Gastrocnemius medialis (tissue), 4 donors: Measurements from ENCODE around the gene CHMP2A. TPM values are rescaled to one million over a fixed set of nuclear protein-coding genes. Genes with fewer than 3 reads are reported as not detected.

Experiments
- ATAC-seq, 2 donors: fragments of 150-250 bp; one replicate each; pipeline ENCODE4 v1.9.1; 2016
- DNase-seq, 2 donors: peaks; one replicate each; pipeline ENCODE4 v3.0.0-alpha.2; 2019
- H3K27ac ChIP-seq, 4 donors: fragments of 200-600 bp; sonication (generic); 1 replicate in 1 of 4; 2 replicates in 3 of 4; pipeline ENCODE4 v1.5.1; 2016 to 2018; ENCODE audit warnings: mild to moderate bottlenecking in 2 of 4, moderate library complexity in 1 of 4
- H3K27me3 ChIP-seq, 3 donors: fragments of 200-600 bp; sonication (generic) in 2 of 3; 1 replicate in 1 of 3; 2 replicates in 2 of 3; pipeline versions ENCODE4 v1.5.1 to v1.6.0; 2016 to 2019; ENCODE audit warnings: mild to moderate bottlenecking in 1 of 3, moderate library complexity in 1 of 3
- H3K36me3 ChIP-seq, 2 donors: fragments of 200-600 bp; sonication (generic) in 1 of 2; one replicate each; pipeline ENCODE4 v1.5.1; 2017 to 2018
- H3K4me1 ChIP-seq, 2 donors: fragments of 200-600 bp; sonication (generic) in 1 of 2; one replicate each; pipeline ENCODE4 v1.5.1; 2016 to 2017; ENCODE audit warnings: mild to moderate bottlenecking in 2 of 2
- H3K4me3 ChIP-seq, 4 donors: fragments of 200-600 bp; sonication (generic) in 3 of 4; 1 replicate in 1 of 4; 2 replicates in 3 of 4; pipeline ENCODE4 v1.5.1; 2016 to 2019; ENCODE audit warnings: mild to moderate bottlenecking in 2 of 4
- H3K9me3 ChIP-seq, 3 donors: fragments of 200-600 bp; sonication (generic) in 2 of 3; 1 replicate in 1 of 3; 2 replicates in 2 of 3; pipeline ENCODE4 v1.5.1; 2016 to 2019
- POLR2A ChIP-seq, 2 donors: fragments of 450-650 bp; IDR thresholded peaks; one replicate each; pipeline ENCODE4 v1.6.1; 2017; ENCODE audit warnings: antibody characterized with exemption in 2 of 2, mild to moderate bottlenecking in 2 of 2, moderate library complexity in 2 of 2
- in situ Hi-C, 4 donors: fragments of 200-750 bp; cut with MboI; loops; one replicate each; pipeline versions ENCODE4 v1.15.0 to v1.8.0; 2017; ENCODE audit warnings: low sequenced_read_pairs in 4 of 4
- intact Hi-C: fragments of 100-400 bp; cut with DNase I; formaldehyde crosslinking; loops from one replicate; pipeline ENCODE4 v1.15.1; 2023; ENCODE audit warnings: low total_unique reads
- total RNA-seq, 4 donors: library from RNA; depleted of rRNA; stranded (reverse); fragments of >200 nt; gene quantifications; one replicate each; pipeline versions ENCODE4 v1.1.0 to v1.2.3, GENCODE V29; 2016
- TF ChIP-seq, protein P1 (sequence below), 5 experiments: fragments of 450-650 bp in 3 of 5; fragments of 200-600 bp in 2 of 5; sonication (generic) in 2 of 5; IDR thresholded peaks in 4 of 5; conservative IDR thresholded peaks in 1 of 5; 1 replicate in 4 of 5; 2 replicates in 1 of 5; pipeline ENCODE4 v1.5.1; 2016 to 2019; ENCODE audit warnings: antibody characterized with exemption in 5 of 5, mild to moderate bottlenecking in 3 of 5, moderate library complexity in 3 of 5

Gene CHMP2A
- total RNA-seq, 4 donors from 2014 or later, result 82.3 to 165 (median 113) TPM

DNA sequence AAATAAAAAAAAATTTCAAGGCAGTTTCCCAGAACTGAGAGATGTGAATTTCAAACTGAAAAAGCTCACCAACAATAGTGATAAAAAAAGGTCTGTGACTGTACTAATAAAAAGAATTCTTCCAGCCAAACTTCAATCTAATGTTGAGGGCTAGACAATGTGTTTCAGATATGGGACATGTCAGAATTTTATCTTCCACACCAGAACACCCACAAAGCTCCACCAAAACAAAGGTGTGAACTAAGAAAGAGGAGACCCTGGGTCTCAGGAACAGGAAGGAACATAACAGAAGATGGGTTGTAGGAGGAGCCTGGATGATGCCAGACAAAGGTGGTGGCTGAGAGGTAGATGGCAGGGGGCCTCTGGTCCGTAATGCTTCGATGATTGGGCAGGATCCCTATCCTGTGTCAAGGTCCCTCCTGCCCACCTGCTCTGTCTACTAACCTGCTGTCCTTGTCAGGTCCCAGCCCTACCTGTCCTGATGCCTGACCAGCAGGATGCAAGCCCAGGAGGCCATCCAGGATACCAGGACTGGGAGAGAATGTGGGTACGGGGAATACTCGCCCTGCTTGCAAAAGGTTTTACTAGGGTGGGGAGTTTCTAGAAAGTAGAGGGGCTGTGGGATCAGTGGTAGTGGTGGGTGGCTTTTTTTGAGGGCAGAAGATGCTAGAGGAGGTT, 13.7 kb upstream of the CHMP2A start:
- intact Hi-C loops, result no loop called here
- no peak overlapping the region for H3K27ac ChIP-seq
- no peaks in the 10 kb centered on the region for H3K27me3 ChIP-seq
- H3K4me1 ChIP-seq, result peaks cover 7 to 9% of the 10 kb centered on the region in 2 donors
- in situ Hi-C loops, result no loop called here
- TF ChIP-seq POLR2A (IDR thresholded peaks at IDR 0.05), result no peak
- TF ChIP-seq, protein P1, sequence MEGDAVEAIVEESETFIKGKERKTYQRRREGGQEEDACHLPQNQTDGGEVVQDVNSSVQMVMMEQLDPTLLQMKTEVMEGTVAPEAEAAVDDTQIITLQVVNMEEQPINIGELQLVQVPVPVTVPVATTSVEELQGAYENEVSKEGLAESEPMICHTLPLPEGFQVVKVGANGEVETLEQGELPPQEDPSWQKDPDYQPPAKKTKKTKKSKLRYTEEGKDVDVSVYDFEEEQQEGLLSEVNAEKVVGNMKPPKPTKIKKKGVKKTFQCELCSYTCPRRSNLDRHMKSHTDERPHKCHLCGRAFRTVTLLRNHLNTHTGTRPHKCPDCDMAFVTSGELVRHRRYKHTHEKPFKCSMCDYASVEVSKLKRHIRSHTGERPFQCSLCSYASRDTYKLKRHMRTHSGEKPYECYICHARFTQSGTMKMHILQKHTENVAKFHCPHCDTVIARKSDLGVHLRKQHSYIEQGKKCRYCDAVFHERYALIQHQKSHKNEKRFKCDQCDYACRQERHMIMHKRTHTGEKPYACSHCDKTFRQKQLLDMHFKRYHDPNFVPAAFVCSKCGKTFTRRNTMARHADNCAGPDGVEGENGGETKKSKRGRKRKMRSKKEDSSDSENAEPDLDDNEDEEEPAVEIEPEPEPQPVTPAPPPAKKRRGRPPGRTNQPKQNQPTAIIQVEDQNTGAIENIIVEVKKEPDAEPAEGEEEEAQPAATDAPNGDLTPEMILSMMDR (IDR thresholded peaks at IDR 0.05 in 4 of 5, conservative IDR thresholded peaks at IDR 0.05 in 1 of 5), result no peak
- H3K9me3 ChIP-seq, result no peaks in the 10 kb centered on the region
- ATAC-seq (no peak), DNase-seq (no peak)
- H3K4me3 ChIP-seq, result no peak overlapping the region
- H3K36me3 ChIP-seq, result peaks cover 0 to 32% of the 10 kb centered on the region in 2 donors

DNA sequence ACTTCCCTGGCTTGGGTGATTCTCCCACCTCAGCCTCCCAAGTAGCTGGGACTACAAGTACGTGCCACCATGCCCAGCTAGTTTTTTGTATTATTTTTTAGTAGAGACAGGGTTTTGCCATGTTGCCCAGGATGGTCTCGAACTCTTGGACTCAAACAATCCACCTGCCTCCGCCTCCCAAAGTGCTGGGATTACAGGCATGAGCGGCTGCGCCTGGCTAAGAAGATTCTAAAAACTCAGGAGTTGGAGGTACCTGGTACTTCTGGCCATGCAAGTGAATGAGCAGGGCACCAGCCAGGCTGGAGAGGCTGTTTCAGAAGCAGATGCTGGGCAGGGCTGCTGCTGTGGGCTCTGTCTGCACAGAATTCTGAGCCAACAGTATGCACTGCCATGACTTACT, 12.1 kb upstream of the CHMP2A start:
- ATAC-seq (no peak), DNase-seq (no peak)
- H3K4me3 ChIP-seq, result no peak overlapping the region
- TF ChIP-seq, protein P1 (IDR thresholded peaks at IDR 0.05 in 4 of 5, conservative IDR thresholded peaks at IDR 0.05 in 1 of 5), result no peak
- TF ChIP-seq POLR2A (IDR thresholded peaks at IDR 0.05), result no peak
- H3K27me3 ChIP-seq, result no peaks in the 10 kb centered on the region
- H3K9me3 ChIP-seq, result no peaks in the 10 kb centered on the region
- in situ Hi-C loops (no loop called here), intact Hi-C loops (no loop called here)
- H3K4me1 ChIP-seq, result peaks cover 17 to 19% of the 10 kb centered on the region in 2 donors
- H3K27ac ChIP-seq, result no peak overlapping the region
- H3K36me3 ChIP-seq, result peaks cover 0 to 32% of the 10 kb centered on the region in 2 donors

DNA sequence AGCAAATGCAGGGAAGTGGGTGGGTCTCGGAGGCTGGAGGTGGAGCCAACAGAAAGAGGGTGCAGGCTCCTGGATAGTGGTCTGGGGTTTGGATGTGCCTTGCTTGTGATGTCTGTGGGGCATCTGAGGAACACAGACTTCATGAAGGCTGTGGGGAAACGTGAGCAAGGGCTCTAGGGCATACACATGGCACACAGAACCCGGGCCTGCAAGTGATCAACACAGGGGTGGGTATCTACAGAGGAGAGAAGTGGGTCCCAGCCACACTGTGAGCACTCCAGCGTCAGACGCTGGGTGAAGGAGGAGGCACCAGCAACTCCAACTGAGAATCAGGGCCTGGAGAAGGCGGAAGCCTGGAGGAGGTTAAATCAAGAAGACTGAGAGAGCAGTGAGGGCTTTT, 8.9 kb upstream of the CHMP2A start:
- TF ChIP-seq, protein P1 (IDR thresholded peaks at IDR 0.05 in 4 of 5, conservative IDR thresholded peaks at IDR 0.05 in 1 of 5), result no peak
- TF ChIP-seq POLR2A (IDR thresholded peaks at IDR 0.05), result no peak
- DNase-seq, result peak in 1 of 2 donors; percentile 7
- Histone ChIP-seq H3K4me1 (peaks cover 26 to 42% of the 10 kb centered on the region in 2 donors), H3K9me3 (no peaks in the 10 kb centered on the region), H3K27me3 (no peaks in the 10 kb centered on the region), H3K4me3 (no peak overlapping the region), H3K36me3 (peaks cover 0 to 10% of the 10 kb centered on the region in 2 donors), H3K27ac (no peak overlapping the region)
- in situ Hi-C loops, result no loop called here
- ATAC-seq, result no peak
- intact Hi-C loops, result no loop called here

DNA sequence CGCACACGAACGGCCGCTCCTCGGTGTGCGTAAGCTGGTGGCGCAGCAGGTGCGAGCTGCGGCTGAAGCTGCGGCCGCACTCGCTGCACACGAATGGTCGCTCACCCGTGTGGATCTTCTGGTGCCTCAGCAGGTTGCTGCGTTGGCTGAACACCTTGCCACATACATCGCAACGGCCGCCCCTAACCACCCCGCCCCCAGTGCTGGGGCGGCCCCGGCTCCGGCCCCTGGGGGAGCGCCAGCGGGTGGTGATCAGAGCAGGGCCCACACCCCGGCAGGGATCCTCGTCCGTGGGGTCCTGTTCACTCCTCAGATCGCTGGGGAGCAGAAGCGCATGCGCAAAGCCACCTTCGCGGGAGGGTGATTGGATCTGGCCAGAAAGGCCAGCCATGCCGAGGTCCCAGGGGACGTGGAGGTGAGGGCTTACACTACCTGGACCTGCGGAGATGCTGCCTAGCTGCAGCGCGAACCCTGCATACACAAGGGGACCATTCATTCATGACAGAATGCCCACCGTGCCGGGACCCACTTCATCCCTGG, 8.2 kb upstream of the CHMP2A start:
- TF ChIP-seq, protein P1 (IDR thresholded peaks at IDR 0.05 in 4 of 5, conservative IDR thresholded peaks at IDR 0.05 in 1 of 5), result no peak
- DNase-seq (peak in 1 of 2 donors; percentile 24), ATAC-seq (no peak)
- Histone ChIP-seq H3K4me1 (peaks cover 26 to 42% of the 10 kb centered on the region in 2 donors), H3K4me3 (peak overlapping the region; percentile 46 to 55 (median 52)), H3K36me3 (peaks cover 0 to 10% of the 10 kb centered on the region in 2 donors), H3K27me3 (no peaks in the 10 kb centered on the region), H3K9me3 (no peaks in the 10 kb centered on the region), H3K27ac (no peak overlapping the region)
- intact Hi-C loops (no loop called here), in situ Hi-C loops (no loop called here)
